Heart left ventricle (tissue), 13 donors: ENCODE data around the gene DMRTC2.

Experiments
- POLR2A ChIP-seq, 2 donors: fragments of 450-650 bp; IDR thresholded peaks; one replicate each; pipeline ENCODE4 v1.6.1; 2017; ENCODE audit warnings: antibody characterized with exemption in 2 of 2, mild to moderate bottlenecking in 2 of 2, moderate library complexity in 2 of 2
- TF ChIP-seq, protein P1 (sequence below), 12 donors: fragments of 200-600 bp; sonication (generic) in 4 of 12; IDR thresholded peaks; one replicate each; pipeline versions ENCODE4 v1.5.0 to v1.8.0; 2018 to 2022; ENCODE audit warnings: antibody characterized with exemption in 12 of 12, mild to moderate bottlenecking in 5 of 12
- donor health status: ischemic (EF 13 %, LVEDD 7.1; RV severe dilation, severe dysfunction).
- donor health status: DM: no; HTN: yes; CAD: no.
- donor health status: DM: no; HTN: no; CAD: no.
- donor health status: ischemic (EF 25% LVEDD 6.9; RV normal size, moderate dysfunction).
- donor health status: ischemic (EF 25% LVEDD 5.7; RV mildly dilated, moderate dysfunction).
- donor health status: ischemic (EF 35%, LVEDD 5.7; RV mildly dilated, moderate dysfunction).
- donor health status: nonischemic (EF 11% LVEDD 7.7; RV severe dilation, severe dysfunction).
- donor health status: DM: yes; HTN: yes; CAD: no.
- donor health status: PGD.
- donor health status: ischemic (EF 29% LVEDD 5.4; RV normal size, mild dysfunction).
- donor health status: nonischemic (EF 23%, LVEDD 6.1; RV moderate dilation, normal function).

DNA sequence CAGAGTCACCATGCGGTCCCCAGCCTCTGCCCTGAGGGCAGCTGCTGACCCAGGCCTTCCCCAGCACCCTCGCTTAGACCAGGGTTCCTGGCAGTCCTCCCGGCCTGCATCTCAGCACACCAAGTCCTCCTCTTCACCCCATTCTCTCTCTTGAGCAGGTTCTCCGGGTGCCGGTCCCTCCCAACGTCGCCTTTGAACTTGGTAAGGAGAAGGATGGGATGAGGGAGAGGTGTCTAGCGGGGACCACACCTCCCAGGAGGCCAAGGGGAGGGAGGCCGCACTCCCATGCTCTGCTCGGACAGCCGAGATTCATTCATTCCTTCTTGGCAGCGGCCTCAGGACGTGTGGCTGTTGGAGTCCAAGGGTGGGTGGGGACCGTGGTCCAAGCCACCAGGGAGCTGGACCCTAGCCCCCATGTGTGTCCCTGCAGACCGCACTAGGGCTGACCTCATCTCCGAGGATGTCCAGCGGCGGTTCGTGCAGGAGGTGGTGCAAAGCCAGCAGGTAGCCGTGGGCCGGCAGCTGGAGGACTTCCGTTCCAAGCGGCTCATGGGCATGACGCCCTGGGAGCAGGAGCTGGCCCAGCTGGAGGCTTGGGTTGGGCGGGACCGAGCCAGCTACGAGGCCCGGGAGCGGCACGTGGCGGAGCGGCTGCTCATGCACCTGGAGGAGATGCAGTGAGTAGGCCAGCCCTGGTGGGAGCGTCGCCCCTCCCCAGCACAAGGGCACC is 47.5 kb downstream of the DMRTC2 start:
- TF ChIP-seq, protein P1, sequence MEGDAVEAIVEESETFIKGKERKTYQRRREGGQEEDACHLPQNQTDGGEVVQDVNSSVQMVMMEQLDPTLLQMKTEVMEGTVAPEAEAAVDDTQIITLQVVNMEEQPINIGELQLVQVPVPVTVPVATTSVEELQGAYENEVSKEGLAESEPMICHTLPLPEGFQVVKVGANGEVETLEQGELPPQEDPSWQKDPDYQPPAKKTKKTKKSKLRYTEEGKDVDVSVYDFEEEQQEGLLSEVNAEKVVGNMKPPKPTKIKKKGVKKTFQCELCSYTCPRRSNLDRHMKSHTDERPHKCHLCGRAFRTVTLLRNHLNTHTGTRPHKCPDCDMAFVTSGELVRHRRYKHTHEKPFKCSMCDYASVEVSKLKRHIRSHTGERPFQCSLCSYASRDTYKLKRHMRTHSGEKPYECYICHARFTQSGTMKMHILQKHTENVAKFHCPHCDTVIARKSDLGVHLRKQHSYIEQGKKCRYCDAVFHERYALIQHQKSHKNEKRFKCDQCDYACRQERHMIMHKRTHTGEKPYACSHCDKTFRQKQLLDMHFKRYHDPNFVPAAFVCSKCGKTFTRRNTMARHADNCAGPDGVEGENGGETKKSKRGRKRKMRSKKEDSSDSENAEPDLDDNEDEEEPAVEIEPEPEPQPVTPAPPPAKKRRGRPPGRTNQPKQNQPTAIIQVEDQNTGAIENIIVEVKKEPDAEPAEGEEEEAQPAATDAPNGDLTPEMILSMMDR (IDR thresholded peaks at IDR 0.05) = no peak
- no peak for TF ChIP-seq POLR2A (IDR thresholded peaks at IDR 0.05)
